Putamen (tissue), 1 donor: Measurements from ENCODE around the gene PLB1.
"Not testable (repeated sequence)": the region's sequence is repeated elsewhere in the genome, so short reads cannot be mapped to it uniquely, and the experiment has no call there.

Experiments
- DNase-seq: peaks from one replicate; pipeline ENCODE4 v3.0.0-alpha.2; 2016; ENCODE audit warnings: low spot score

Gene PLB1

DNA sequence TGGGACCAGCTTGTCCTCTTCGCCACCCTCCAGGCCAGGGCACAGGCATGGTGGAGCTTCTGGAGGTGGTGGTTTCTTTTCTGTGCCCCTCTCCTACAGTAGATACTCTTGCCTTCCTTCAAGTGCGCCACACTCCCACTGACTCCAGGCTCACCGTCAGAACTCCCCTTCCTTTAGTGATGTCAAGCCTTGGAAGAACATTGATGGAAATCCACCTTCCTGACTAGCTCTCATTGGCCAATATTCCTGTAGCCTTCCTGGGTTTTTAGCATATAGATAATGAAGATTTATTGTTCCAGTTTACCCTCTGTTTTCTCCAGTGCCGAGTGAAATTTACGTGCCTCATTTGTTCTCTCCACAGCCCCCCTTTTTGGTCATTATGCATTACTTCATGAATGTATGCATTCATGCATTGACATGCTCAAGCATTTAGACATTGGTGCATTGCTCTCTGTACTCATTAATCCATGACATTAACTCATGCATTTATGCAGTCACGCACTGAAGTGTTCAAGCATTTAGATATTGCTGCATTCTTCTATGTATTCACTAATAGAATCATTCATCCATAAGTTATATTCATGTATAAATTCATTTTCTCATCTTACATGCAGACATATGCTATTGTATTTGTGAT is 37.3 kb downstream of the PLB1 start:
- DNase-seq, result no peak

DNA sequence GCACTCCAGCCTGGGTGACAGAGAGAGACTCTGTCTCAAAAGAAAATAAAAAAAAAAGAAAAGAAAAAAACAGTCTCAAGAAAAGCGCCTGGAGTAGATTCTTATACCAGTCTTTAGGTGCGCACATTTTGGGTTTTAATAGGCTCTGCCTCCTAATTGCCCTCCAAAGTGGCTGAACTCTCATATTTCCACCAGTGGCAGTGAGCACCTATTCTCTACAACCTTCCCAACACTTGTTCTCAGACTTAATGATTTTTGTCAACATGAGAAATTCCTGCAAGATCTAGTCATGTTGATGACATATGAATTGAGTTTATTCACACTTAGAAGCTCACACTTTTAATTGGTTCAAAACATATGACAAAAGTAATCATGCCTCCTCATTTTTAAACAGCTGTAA is 39.0 kb downstream of the PLB1 start:
- DNase-seq, result no peak

DNA sequence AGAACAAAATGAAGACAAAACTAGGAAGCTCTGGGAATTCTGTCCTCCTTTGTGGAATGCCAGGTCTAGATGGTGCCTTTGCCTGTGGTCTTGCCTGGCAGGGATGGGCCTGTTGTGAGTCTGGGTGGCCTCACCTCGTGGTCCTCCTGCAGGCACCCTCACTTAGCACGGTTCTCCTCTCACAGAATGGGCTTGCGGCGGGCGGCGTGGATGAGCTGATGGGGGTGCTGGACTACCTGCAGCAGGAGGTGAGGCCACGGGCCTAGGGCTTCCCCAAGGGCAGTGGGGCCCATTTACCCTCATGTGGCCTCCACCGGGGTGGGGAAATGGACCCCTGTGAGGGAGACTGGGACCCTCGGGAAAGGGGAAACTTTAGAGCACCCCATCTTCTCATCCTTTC is 42.3 kb downstream of the PLB1 start:
- no peak for DNase-seq

DNA sequence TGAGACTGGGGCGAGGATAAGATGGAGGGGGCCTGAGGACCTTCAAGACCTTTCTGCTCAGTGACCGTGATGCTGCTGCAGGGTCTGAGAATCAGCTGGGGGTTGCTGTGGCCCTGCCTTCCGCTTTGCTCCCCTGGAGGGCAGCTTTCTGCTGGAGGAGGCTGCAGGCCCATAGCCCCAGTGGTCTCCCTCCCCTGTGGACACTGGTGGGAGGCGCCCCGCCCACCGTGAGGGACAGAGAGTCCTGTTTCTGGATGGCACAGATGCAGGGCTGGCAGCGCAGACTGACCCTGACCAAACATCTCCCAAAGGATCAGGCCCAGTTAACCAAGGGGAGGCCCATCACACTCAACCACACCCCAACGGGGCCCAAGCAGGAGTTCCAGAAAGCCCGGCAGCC is 42.8 kb downstream of the PLB1 start:
- no peak for DNase-seq

DNA sequence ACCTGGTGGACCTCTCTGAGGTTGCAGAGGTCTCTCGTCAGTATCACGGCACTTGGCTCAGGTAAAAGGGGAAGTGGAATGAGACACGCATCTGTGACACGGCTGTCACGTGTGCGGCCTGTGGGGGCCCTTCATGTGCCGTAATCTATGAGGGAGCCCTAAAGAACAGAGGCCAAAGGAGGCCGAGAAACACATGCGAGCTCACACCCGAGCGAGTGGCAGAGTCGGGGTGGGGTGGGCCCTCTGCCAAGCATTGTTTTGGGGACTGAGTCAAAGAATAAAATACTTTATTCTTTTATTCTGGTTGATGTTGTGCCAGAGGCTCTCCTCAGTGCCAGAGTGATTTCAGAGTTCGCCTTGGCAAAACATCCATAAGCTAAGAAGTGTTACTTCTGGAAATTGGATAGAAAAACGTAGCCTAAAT is 43.3 kb downstream of the PLB1 start:
- DNase-seq, result peak; percentile 65

DNA sequence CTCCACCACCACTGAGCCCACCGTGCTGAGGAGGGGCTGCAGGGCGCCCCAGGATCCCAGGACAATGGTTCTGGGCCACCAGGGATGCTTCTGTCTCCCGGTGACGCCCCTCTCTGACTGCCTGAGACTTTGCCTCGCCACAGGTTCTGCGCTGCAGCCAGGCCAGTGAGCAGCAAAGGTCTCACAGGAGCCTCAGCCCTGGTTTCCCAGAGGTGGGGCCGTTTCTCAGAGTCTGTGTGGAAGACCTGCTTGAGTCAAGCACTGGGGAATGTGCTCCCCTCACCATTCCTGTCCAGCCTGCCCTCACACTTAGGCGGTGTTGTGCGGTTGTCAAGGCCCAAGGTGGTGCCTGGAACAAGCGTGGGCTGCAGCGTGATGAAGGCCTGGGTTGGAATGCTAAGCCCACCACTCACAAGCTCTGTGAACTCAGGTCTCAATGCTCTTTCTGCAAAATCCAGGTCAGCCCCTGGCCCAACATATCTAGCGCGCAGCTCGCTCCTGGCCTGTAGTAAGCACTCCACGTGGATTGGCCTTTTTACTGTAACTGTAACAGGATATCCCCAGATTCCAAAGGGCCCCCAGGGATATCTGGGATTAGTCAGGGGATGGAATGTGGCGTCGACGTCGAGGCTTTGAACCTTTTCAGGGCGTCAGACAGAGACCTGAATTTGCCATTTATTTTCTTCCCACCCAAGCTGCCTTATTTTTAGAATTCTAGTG is 47.6 kb downstream of the PLB1 start:
- DNase-seq, result no peak

DNA sequence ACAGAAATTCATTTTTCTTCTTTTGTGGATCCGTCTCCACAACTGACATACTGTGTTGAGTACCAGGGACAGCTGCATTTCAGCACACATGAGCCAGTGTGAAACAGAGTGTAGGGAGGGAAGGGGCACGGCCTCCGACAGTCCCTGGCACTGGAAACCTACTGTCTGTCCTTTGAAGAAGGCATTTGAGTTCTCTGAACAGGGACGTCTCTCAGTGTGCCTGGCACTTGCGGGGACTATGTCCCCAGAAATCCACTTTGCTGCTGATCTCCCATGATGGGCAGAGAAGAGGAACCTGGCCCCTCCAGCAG is 48.1 kb downstream of the PLB1 start:
- no peak for DNase-seq

DNA sequence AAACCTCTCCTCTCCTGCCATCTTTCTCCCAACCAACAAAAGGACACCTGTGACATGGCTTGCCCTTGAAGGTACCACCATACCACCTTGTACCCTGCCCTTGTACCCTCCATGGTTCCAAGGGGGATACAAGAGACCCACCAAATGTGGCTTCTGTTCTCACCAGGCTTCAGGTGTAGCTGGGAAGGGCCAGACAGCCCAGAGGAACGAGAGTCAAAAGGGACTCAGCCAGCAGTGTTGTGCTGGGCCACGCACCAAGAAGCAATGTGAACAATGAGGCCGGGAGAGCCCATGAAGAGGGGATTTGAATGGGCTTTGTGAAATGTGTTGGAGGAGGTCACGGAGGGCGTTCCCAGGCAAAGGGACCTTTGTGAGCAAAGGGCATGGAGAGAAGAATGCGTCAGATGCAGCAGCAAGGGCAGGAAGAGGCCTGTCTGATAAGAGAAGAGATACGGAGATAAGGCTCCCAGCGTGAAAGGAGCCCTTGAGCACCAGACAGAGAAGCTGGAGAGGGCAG is 48.6 kb downstream of the PLB1 start:
- DNase-seq, result no peak

DNA sequence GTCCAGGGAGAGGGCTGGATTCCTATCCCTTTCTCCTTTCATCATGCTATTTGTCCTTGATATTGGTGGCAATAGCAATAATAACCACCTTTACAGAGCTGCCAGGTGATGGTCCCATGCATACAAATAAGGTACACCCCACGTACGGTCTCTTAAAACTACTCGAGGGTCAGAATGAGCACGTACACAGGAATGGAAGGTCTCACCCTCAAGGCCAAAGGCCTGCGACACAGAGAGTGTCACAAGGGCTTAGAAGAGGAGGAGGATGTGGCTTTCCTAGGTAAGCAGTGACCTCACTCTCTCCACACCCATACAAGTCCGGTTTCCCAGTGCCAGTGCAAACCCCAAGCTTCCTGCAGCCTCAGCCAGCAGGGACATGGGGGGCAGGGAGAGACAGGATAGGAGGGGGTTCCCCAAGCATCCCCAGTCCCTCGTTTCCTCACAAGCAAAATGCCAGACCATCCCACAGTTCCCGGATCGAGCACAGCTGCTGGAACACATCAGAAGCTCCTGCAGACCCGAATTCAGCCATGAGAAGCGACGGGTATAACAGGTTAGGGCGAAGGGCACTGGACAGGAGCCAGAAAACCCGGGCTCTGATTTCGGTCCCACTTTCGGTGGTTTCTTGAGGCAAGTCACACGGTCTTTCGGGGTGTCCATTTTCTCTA is 49.2 kb downstream of the PLB1 start:
- no peak for DNase-seq

DNA sequence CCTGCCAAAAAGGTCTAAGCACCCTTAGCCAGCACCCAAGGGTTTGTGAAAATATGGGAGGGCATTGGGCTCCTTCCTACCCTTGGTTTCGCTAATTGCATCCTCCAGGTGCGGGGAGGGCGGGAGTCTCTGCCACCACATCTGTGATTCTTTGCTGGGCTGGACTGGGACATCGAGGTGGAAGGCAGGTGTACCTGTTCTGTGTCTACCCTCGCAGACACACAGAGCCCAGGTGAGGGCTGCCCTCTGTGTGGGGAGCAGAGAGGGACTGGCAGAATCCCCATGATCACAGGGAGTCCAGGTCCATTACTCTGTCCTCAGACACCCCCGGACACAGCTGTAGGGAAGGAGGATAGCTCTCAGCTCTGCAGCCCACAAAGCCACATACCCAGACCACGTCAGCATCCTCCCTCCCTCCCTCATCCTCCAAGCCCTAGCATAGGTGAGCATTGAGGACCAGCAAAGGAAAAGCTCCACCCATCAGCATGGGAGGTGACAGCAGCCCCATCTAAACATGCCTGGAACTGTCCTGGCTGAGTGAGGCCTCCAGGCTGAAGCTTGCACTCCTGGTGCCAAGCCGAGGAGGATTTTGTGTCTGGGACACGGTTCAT is 49.8 kb downstream of the PLB1 start:
- DNase-seq, result no peak

DNA sequence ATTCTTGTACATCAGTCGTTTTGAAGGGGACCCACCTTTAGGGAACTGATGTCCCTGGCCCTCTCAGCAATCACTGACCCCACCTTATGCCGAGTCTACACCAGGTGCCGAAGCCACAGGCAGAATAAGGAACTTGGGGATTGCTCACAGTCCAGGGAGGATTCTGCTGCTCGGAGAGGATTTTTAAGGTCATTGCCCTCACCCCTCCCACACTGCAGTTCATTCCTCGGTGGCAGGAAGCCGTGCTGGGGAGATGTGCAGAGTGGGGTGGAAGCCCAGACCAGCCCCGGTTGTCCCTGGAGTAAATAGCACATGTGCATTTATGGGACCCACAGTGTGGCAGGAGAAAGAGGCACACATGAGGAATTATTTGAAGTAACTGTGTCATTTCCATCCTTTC is 50.4 kb downstream of the PLB1 start:
- DNase-seq, result no peak

DNA sequence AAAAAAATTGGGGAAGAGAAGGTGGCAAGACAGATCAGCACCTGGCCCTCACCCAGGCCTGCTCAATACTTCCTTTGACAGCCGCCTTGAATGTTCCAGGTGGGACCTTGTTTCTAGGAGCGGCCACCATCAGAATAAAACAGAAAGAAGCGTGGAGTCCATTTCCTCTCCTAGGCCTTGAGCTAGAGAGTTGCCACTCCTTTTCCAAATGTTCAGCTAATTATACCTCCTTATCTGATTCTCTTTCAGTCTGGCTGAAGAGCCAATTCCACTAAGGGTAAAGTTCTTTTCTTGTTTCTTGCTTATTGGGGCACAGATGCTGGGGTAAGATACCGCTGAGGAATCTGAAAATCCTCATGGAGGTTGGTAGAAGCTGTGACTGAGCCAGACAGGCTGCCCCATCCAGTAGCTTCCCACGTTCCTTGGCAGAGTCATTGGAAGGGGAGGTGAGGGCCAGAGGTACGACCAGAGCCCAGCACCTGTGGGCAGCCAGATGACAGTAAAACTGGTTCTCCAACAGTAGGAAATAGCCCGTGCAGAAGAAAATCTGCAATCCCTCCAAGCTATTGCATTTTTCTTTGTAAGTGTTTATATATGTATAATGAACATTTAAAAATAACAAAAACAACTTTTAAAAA is 51.5 kb downstream of the PLB1 start:
- DNase-seq, result no peak

DNA sequence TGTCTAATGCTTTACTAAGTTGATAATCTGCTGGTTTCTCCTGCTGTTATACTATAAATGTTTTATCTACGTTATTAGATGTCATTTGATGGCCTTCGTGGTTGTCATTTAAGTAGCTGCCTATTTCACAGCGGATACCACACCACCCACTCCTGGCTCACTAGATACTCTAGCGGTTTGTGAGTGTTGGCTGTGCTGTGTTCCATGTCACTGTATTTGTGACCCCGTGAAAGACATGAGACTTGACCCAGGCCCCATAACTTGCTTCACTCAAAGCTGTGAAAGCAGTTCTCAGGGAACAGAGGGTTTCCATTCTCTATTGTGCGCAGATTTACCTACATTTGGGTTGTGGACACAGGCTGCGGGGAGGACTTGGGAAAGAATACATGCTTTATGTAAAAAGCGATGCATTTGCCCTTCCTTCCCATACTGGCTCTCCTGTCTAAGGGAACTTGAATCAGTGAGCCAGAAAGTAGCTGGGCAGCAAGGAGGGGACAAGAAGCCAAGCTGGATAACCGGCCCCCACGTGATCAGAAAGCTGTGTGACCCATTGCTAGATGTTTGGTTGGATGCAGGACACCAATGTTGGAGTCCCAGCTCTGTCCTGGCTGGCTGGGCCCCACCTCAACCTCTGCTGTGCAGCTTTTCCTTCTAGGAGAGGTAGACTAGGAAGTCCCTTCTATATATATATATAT is 52.2 kb downstream of the PLB1 start:
- DNase-seq, result no peak

DNA sequence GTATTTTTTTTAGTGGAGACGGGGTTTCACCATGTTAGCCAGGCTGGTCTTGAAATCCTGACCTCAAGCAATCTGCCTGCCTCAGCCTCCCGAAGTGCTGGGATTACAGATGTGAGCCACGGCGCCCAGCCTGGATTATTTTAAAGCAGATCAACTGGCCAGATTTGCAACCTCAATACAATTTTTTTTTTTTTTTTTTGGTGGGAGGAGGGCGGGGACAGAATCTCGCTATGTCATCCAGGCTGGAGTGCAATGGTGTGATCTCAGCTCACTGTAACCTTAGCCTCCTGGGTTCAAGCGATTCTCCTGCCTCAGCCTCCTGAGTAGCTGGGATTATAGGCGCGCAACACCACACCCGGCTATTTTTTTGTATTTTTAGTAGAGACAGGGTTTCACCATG is 54.5 kb downstream of the PLB1 start:
- DNase-seq, result not testable (repeated sequence)

DNA sequence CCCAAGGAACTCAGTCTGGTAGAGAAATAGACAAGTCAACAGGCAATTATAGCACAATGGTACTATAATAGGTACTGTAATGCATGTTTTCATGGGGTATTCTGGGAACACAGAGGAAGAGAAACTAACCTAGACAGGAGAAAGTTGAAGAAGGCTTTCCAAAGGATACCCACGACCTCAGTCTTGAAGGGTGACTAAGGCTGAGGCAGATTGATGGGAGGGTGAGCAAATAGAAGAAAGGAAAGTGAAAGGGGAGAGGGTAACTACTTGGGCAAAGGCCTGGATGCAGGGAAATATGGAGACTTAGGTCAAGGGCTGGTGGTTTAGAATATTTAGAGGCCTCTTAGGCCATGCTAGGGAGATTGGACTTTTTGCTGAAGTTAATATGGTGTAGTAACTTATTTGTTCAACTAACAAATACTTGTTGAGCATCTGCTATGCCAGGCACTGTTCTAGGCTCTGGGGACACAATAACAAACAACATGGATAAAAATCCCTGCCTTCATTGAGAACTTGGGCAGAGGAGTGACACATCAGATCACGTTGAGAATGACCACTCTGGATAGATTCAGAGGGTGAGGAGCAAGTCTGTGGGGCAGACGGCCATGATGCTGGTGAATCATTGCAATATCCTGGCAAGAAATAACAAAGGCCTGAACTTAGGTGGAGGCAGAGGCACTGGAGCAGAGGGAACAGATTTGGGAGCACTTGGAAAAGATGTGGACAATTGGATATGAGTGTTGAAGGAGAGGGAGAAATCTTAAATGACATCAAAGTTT is 56.4 kb downstream of the PLB1 start:
- DNase-seq, result no peak

DNA sequence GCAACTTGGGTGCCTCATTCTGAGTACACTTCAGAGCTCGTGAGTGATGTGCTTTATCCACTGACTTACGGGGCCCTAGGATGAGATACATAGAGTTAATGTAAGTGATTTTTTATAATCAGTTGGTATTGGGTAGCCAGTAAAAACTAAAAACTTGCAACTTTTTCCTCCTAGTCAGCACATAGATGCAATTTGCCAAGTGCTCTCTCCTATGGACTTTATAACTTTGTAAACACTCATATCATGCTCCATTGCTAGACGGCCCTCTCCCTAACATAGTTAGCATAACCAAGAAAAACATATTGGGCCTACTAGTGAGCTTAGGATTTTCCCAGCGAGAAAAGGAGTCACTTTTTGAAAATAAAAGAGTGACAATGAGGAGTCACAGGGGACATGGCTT is 60.4 kb downstream of the PLB1 start:
- DNase-seq, result no peak

DNA sequence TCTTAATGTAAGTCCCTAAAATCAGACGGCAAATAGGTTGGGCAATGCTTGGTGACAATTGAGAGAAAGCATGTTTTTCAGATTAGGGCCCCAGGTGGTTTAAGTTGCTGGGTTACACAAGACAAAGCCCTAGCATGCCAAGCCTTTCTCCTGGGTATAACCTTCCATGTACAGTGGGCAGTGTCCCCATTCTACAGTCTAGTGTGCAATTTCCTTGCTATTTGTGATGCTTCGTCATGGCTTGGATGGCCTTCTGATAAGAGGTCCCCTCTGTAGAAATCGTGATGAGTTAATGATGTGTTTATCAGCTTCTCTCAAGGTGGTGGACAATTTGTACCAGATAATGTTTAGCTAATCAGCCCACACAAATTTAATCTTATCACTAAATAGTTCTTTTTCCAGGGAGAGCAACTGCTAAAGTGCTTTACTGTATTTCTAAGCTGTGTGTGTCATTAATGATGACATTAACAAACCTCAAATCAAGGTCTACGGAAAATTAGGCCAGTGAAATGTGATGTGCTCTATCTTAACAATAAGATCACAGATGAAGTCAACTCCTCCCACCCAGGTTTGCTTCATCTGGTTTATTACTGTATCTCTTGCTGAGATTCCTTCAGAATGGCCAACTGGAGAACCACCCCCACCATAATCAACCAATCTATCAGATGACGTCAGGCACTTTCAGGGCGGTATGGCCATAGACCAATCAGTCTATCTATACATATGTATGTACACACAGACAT is 61.7 kb downstream of the PLB1 start:
- no peak for DNase-seq

DNA sequence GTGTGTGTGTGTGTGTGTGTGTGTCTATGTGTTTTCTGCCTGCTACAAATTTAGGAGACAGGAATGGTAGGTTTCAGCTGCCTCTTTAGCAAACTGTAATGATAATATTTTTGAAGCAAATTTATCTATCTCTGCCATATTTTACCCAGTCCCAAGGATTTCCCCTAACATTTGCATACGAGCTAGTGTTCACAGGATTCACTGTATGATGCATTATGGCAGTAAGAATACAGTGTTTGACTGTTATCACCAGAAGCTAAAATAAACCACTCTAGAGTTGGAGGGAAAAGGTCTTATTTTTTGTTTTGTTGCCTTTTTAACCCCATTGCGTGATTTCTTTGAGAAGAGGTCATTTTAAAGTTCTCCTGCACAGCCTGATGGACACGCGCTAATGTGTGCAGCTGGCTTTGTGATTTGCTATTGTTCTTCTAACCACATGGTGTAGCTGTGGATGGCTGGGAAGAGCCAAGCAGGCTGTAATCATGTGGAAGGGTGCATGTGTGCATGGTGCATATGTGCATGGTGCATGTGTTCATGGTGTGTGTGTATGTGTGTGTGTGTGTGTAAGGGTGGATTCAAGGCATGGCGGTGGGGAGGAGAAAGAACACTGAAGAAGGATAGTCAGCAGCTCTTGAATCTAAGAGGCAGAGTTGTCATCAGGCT is 62.4 kb downstream of the PLB1 start:
- no peak for DNase-seq

DNA sequence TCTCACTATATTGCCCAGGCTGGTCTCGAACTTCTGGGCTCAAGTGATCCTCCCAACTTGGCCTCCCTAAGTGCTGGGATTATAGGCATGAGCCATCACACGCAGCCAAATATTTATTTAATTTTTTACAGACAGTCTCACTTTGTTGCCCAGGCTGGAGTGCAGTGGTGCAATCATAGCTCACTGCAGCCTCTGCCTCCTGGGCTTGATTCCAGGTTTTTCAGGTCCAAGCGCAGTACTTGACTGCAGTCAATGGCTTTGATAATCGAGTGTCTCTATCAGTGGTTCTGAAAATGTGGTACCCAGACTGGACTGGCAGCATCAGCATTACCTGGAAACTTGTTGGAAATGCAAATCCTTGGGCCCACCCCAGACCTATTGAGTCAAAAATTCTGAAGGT is 63.1 kb downstream of the PLB1 start:
- DNase-seq, result no peak

DNA sequence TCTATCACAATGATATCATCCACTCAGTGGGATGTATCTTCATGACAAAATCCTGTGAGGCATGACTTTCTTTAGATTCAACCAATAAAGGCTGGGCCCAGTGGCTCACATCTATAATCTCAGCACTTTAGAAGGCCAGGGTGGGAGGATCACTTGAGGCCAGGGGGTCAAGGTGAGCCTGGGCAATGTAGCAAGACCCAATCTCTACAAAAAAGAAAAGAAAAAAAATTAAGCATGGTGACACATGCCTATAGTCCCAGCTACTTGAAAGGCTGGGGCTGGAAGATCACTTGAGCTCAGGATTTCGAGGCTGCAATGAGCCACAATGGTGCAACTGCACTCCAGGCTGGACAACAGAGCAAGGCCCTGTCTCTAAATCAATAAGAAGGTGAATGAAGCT is 68.0 kb downstream of the PLB1 start:
- no peak for DNase-seq
